Bronchial epithelial cell (primary cell): ENCODE data around the gene FASN. TPM values are rescaled to one million over a fixed set of nuclear protein-coding genes. Genes with fewer than 3 reads are reported as not detected.

Source experiments
- DNase-seq: peaks from one replicate; pipeline ENCODE4 v3.0.0-alpha.2; 2010; ENCODE audit warnings: low read depth
- FAIRE-seq: peaks from 2 replicates; lab custom pipeline; 2011; peaks lifted over from hg19 to GRCh38; lab: Jason Lieb, UNC
- H3K27me3 ChIP-seq: 2 replicates; pipeline ENCODE4 v1.5.1; 2011; ENCODE audit warnings: low read length; ENCODE audit not compliant: control insufficient read depth, insufficient read depth
- H3K36me3 ChIP-seq: 2 replicates; pipeline ENCODE4 v1.5.1; 2011; ENCODE audit warnings: low read length; ENCODE audit not compliant: control insufficient read depth, insufficient read depth
- H3K4me3 ChIP-seq: 2 replicates; pipeline ENCODE4 v1.5.1; 2011; ENCODE audit warnings: mild to moderate bottlenecking, low read depth, low read length, control low read depth
- CTCF ChIP-seq: IDR thresholded peaks from 2 replicates; pipeline ENCODE4 v1.5.1; 2011; ENCODE audit warnings: mild to moderate bottlenecking, moderate library complexity, low read length, control low read depth, inconsistent platforms; ENCODE audit not compliant: insufficient read depth, severe bottlenecking
- total RNA-seq: library from RNA; depleted of rRNA; stranded (reverse); fragments of >200 nt; gene quantifications from 2 replicates; pipeline ENCODE4 v1.2.1, GENCODE V29; 2014

The FASN gene
- total RNA-seq, 1 donor from 2014 or later, result 37.1 TPM

- TF ChIP-seq CTCF, result no peak
- FAIRE-seq (no peak), DNase-seq (no peak)
- H3K36me3 ChIP-seq, result peaks cover 2% of the 10 kb centered on the region
- no peak overlapping the region for H3K4me3 ChIP-seq
- H3K27me3 ChIP-seq, result no peaks in the 10 kb centered on the region
Observed at GRCh38 chr17:82121246-82121645, 23.2 kb upstream of the FASN start.

GRCh38 chr17:82120148-82120547 lies 22.1 kb upstream of the FASN start:
- DNase-seq (peak; percentile 27), FAIRE-seq (no peak)
- peaks cover 2% of the 10 kb centered on the region for H3K36me3 ChIP-seq

GRCh38 chr17:82118815-82119380 lies 20.9 kb upstream of the FASN start:
- TF ChIP-seq CTCF, result no peak
- no peak for DNase-seq
- Histone ChIP-seq H3K36me3 (peaks cover 2% of the 10 kb centered on the region), H3K4me3 (no peak overlapping the region), H3K27me3 (no peaks in the 10 kb centered on the region)
- FAIRE-seq, result no peak

More at GRCh38 chr17:82120148-82120547, 22.1 kb upstream of the FASN start:
- no peak for TF ChIP-seq CTCF
- H3K27me3 ChIP-seq, result no peaks in the 10 kb centered on the region
- H3K4me3 ChIP-seq, result no peak overlapping the region

GRCh38 chr17:82118168-82118814 lies 20.3 kb upstream of the FASN start:
- H3K36me3 ChIP-seq, result peaks cover 4% of the 10 kb centered on the region
- FAIRE-seq (no peak), DNase-seq (no peak)
- TF ChIP-seq CTCF, result no peak
- H3K4me3 ChIP-seq, result no peak overlapping the region
- no peaks in the 10 kb centered on the region for H3K27me3 ChIP-seq

GRCh38 chr17:82117139-82118090 lies 19.4 kb upstream of the FASN start:
- H3K36me3 ChIP-seq, result peaks cover 4% of the 10 kb centered on the region
- FAIRE-seq (no peak), DNase-seq (no peak)
- TF ChIP-seq CTCF, result no peak
- H3K27me3 ChIP-seq, result no peaks in the 10 kb centered on the region
- no peak overlapping the region for H3K4me3 ChIP-seq
